GM19239 (cell line): ENCODE measurements around the gene SLC4A4.

ENCODE experiments used
- DNase-seq: peaks from one replicate; pipeline ENCODE4 v3.0.0; 2011; ENCODE audit warnings: low spot score; ENCODE audit not compliant: insufficient read length
- FAIRE-seq: peaks from 2 replicates; lab custom pipeline; 2011; peaks lifted over from hg19 to GRCh38; lab: Jason Lieb, UNC

The SLC4A4 gene

DNA sequence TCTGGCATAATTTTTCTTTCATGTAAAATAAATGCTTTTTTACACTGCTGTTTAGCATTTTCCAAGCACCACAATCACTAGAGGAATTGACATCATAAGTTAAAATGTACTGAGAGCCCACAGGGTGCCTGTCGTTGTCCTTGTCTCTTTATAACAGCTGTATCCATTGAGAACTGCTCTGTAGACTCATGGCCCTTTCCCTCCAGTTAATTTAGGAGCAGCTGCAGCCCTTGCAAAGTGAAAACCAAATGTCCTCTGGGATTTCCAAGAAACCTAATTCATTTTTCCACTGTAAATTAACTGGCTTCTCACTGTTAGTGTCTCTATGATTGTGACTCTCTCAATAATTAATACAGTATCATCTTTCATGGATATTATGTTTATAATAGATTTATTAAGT lies 185.9 kb downstream of the SLC4A4 start:
- FAIRE-seq (no peak), DNase-seq (no peak)

DNA sequence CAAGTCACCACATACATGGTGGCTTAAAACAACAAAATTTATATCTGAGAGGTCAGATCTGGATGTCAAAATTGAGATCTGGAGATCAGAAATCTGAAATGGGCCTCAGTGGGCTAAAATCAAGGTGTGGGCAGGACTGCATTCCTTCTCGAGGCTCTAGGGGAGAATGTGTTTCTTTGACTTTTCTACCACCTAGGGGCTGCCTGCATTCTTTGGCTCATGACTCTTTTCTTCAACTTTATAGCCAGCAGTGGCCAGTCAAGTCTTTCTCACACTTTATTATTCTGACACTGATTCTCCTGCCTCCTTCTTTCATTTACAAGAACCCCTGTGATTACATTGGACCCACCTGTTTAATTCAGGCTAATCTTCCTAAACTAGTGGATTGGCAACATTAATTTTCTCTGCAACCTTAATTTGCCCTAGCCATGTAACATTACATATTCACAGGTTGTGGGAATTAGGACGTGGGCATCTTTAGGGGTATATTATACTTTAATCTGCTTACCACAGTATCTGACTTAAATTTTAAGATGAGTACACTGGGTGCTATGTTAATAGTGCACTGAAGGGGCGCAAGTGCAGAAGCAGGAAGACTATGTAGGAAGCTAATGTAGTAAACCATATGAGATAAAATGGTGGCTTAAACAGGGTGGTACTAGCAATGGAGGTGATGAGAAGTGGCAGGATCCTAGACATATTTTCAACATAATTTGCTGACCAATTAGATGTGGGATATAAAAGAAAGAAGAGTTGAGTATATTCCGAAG lies 188.0 kb downstream of the SLC4A4 start:
- FAIRE-seq, result no peak
- DNase-seq, result no peak

DNA sequence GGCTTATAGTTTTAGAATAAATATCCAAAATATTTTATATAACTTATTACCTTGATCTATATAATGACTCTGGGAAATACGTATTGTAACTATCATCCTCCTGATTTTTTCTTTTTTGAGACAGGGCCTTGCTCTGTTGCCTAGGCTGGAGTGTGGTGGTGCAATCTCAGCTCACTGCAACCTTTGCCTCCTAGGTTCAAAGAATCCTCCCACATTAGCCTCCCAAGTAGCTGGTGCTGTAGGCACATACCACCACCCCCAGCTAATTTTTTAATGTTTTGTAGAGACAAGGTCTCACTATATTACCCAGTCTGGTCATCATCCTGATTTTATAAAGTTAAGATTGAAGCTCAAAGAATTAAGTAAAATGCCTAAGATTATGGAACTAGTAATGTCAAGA lies 193.6 kb downstream of the SLC4A4 start:
- DNase-seq (no peak), FAIRE-seq (no peak)

- FAIRE-seq (no peak), DNase-seq (no peak)
Observed at GRCh38 chr4:71533121-71533520, 194.3 kb downstream of the SLC4A4 start.

DNA sequence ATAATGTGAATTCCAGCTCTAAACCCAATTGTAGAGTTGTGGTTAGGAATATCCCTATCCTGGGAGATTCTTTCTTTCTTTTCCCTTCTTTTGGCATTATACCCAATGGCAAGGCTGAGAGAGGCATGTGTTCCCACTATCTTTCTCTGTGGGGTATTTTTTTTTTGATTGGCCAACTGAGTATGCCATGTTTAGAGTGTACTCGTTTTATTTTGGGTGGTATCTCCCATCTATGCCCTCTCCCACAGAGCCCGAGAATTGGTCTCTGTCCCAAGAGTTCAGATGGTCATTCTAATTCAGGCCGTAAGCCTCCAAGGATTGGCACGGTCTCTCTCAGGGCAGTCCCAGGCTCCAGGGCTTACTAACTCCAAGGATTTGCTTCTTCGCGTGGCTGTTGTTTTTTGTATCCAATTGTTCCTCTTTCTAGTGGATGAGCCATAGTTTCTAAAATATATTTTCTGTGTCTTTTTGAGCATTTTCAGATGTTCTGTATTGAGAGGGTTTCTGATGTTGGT lies 198.8 kb downstream of the SLC4A4 start:
- FAIRE-seq, result no peak
- no peak for DNase-seq

- no peak for DNase-seq
- no peak for FAIRE-seq
Observed at GRCh38 chr4:71538528-71538927, 199.7 kb downstream of the SLC4A4 start.

DNA sequence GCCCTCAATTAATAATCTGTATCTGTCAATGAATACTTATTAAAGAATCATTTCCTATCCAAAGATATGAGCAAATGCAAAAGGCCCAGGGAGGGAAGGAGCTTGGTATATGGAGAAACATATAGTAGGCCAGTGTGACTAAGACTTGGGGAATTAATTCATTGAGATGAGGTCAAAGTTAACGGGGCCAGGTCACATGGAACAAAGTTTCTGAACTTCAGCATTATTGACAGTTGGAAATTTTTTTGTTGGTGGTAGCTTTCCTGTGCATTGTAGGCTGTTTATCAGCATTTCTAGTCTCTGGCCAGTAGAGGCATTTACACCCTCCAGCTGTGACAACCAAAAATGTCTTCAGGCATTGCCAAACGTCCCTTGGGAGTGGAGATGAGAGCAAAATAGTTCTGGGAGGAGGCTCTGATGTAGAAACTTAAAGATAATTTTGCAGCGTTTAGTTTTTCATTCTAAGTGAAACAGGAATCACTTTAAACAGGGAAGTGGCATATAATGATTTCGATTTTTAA lies 202.0 kb downstream of the SLC4A4 start:
- no peak for FAIRE-seq
- DNase-seq, result no peak

- DNase-seq (no peak), FAIRE-seq (no peak)
Observed at GRCh38 chr4:71541541-71541940, 202.7 kb downstream of the SLC4A4 start.

DNA sequence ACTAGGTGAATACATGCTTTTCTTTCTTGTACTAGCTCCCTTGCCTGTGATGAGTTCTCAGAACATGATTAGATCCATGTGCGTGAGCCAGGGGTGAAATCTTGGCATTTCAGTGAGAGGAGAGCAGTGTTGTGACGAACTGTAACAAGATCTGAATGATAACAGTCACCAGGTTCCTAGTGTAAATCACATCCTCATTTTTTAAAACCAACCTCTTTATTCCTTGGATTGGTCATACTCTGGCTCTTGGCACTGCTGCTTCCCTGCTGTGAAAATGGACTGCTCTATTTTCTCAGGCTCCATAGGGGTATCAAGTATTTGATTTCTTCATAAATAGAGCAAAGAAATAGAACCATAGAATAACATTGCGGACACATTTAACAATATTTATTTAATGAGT lies 206.3 kb downstream of the SLC4A4 start:
- FAIRE-seq (no peak), DNase-seq (no peak)

DNA sequence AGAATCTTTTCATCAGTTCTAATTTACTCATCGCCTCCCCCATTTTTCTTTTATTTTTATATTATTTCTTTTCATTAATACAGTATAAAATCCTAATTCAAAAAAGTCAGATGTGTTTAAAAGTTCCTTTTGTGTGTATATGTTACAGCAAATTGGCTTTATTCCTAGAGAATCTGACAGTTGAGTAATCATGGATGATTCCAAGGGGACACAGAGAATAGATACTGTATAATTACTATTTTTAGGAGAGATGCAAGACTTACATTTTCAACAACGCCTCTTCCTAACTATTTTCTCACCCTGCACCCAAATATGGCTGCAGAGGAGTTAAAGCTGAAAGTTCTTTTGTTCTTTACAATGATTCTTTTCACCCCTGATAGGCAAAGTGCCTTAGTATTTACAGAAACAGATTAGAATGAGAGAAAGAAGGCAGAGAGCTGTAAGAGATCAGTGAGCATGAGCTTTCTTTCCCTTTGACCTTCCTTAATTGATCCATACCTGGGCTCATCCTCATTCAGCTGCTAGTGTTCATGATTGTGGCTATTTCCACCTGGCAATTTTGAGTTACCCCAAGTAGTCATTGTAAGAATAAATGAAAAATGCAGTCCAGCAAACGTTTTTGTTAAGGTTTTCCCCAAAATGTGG lies 210.8 kb downstream of the SLC4A4 start:
- FAIRE-seq (no peak), DNase-seq (no peak)

GRCh38 chr4:71550220-71551165 lies 211.7 kb downstream of the SLC4A4 start:
- FAIRE-seq, result no peak
- no peak for DNase-seq

GRCh38 chr4:71553605-71554004 lies 214.8 kb downstream of the SLC4A4 start:
- FAIRE-seq (no peak), DNase-seq (no peak)

GRCh38 chr4:71554025-71554424 lies 215.2 kb downstream of the SLC4A4 start:
- DNase-seq, result no peak
- no peak for FAIRE-seq

- no peak for FAIRE-seq
- no peak for DNase-seq
Observed at GRCh38 chr4:71558248-71558647, 219.4 kb downstream of the SLC4A4 start.

GRCh38 chr4:71559957-71560571 lies 221.2 kb downstream of the SLC4A4 start:
- DNase-seq, result no peak
- no peak for FAIRE-seq

- no peak for DNase-seq
- no peak for FAIRE-seq
Observed at GRCh38 chr4:71564775-71565174, 226.0 kb downstream of the SLC4A4 start.

- no peak for DNase-seq
- FAIRE-seq, result no peak
Observed at GRCh38 chr4:71566856-71567255, 228.0 kb downstream of the SLC4A4 start.

- FAIRE-seq (no peak), DNase-seq (no peak)
Observed at GRCh38 chr4:71568131-71568530, 229.3 kb downstream of the SLC4A4 start.

GRCh38 chr4:71570492-71570891 lies 231.7 kb downstream of the SLC4A4 start:
- no peak for DNase-seq
- no peak for FAIRE-seq

DNA sequence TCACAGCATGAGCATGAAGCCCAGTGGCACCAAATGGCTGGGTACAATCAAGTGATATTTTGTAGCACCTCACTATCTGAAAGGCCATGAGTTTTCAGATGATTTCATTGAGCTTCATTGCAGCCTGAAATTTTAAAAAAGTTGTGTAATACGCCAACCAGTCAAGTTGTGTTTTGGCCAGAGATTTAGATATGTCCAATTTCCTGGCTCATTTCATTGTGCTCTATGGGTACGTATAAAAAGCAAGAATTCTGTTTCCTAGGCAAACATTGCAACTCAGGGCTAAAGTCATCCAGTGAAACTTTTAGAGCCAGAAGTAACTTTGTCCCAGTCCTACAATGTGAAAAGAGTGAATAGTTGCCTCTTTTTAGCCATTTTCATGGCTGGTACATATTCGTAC lies 232.5 kb downstream of the SLC4A4 start:
- DNase-seq, result no peak

More for the DNA sequence above, 232.5 kb downstream of the SLC4A4 start:
- FAIRE-seq, result no peak
